Astrocyte of the spinal cord (primary cell): ENCODE data around the gene OR2H1.
A peak's percentile ranks its signal among the peaks of the same experiment; 100 is the strongest.
"Not testable (repeated sequence)": the region's sequence is repeated elsewhere in the genome, so short reads cannot be mapped to it uniquely, and the experiment has no call there.

Experiments used
- DNase-seq: peaks from one replicate; pipeline ENCODE4 v3.0.0; 2011; ENCODE audit warnings: low read depth, low spot score
- H3K4me3 ChIP-seq: 2 replicates; pipeline ENCODE4 v1.5.1; 2011; ENCODE audit warnings: low read depth, mild to moderate bottlenecking, low read length, moderate library complexity
- CTCF ChIP-seq: IDR thresholded peaks from 2 replicates; pipeline ENCODE4 v1.5.1; 2012; ENCODE audit warnings: low read depth, mild to moderate bottlenecking, low read length, inconsistent platforms
- in situ Hi-C: cut with HindIII; loops from 2 replicates; pipeline ENCODE4 v1.10.0; 2017; ENCODE audit warnings: low sequenced_read_pairs

The OR2H1 gene

GRCh38 chr6:29456971-29457370 is at the start of gene OR2H1, which contains the start of gene OR11A1:
Gene OR2H1 (plus strand): TSS chr6:29457155. CDS start chr6:29461770, 4,615 bp downstream.
Gene OR11A1 (minus strand): TSS chr6:29457071. CDS start chr6:29427641, 29,430 bp downstream.
- no peak for TF ChIP-seq CTCF
- in situ Hi-C loops, result no loop called here
- H3K4me3 ChIP-seq, result no peak within 1 kb of the TSS
- DNase-seq, result no peak

GRCh38 chr6:29414588-29414987 is 42.4 kb upstream of the OR2H1 start, which contains the start of gene OR12D1:
Gene OR12D1 (plus strand): TSS chr6:29414928.
- peak; percentile 4 for TF ChIP-seq CTCF
- in situ Hi-C loops, result no loop called here
- H3K4me3 ChIP-seq, result no peak within 1 kb of the TSS
- no peak for DNase-seq

- H3K4me3 ChIP-seq, result no peak overlapping the region
- TF ChIP-seq CTCF, result no peak
- in situ Hi-C loops, result no loop called here
- no peak for DNase-seq
Observed at GRCh38 chr6:29419516-29419915, 37.4 kb upstream of the OR2H1 start.

DNA sequence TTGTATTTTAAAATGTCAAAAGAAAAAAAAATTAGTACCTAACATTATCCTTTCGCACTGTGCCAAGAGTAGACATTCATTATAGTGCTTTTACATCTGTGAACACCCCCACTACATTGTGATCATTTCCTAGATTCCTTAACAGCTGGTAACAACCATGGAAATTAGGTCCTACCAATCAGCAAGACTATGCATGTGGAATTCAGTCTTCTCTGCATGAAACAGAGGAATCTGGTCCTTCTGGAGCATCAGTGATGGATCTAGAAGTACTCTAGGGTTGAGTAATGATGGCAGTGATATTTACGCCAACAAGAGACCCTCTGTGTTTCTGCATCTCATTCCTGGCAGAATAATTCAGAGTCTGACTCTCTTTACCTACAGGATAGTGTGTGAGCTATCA is 32.8 kb upstream of the OR2H1 start:
- in situ Hi-C loops, result no loop called here
- no peak for DNase-seq
- no peak for TF ChIP-seq CTCF
- H3K4me3 ChIP-seq, result no peak overlapping the region

DNA sequence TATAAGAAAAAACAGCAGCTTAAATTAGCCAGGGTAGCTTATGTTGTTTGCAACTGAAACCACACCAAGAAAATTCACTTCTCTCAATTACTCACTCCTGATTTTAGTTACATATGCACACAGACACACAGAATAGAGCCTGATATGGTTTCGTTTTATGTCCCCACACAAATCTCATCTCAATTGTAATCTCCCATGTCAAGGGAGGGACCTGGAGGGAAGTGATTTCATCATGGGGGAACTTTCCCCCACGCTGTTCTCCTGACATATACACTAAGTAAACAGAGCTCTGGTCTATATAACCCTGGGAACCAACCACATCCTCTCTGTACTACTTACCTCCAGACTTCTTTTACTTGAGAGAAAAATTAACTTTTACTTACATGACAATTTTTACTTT is 32.4 kb upstream of the OR2H1 start:
- H3K4me3 ChIP-seq, result no peak overlapping the region
- in situ Hi-C loops, result no loop called here
- no peak for TF ChIP-seq CTCF
- no peak for DNase-seq

DNA sequence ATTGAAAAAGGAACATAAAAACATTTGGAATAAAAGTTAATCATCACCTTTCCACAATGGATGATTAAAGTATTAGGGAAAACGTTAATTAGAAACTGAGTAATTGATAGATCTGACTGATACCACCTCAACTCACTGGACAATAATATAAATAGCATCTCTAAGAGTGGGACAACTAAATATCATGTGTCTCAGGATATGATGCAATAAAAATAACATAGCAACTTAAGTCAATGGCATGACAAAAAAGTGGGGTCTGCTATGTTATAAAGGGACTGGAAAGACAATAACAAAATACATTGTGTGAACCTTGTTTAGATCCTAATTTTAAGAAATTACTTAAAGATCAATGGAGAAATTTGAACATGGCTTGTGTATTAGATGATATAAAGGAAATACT is 31.9 kb upstream of the OR2H1 start:
- no peak for DNase-seq
- no peak for TF ChIP-seq CTCF
- in situ Hi-C loops, result no loop called here
- no peak overlapping the region for H3K4me3 ChIP-seq

DNA sequence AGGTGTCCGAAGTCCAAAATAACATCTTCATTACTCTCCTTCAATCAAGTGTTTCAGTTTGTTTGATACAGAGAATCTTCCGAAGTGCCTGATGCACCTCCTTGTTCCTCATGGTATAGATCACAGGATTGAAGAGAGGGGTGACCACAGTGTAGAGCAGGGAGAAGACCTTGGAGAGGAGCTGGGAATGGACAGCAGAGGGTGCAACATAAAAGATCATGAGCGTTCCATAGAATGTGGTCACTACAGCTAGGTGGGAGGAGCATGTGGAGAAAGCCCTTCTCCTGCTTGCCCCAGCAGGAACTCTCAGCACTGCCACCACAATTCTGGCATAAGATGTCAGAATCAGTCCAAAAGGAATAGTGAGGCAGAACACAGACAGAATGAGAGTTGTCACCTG is 30.3 kb upstream of the OR2H1 start:
- H3K4me3 ChIP-seq, result no peak overlapping the region
- no peak for DNase-seq
- TF ChIP-seq CTCF, result no peak
- in situ Hi-C loops, result no loop called here

- DNase-seq, in situ Hi-C loops, H3K4me3 ChIP-seq: not testable (repeated sequence)
Observed at GRCh38 chr6:29436730-29437129, 20.2 kb upstream of the OR2H1 start.
